Naive thymus-derived CD4-positive, alpha-beta T cell (primary cell): Measurements from ENCODE around the gene CASP6. TPM values are rescaled to one million over a fixed set of nuclear protein-coding genes. Genes with fewer than 3 reads are reported as not detected.
A peak's percentile ranks its signal among the peaks of the same experiment; 100 is the strongest.

Experiments used
- ATAC-seq: fragments of 150-1000 bp; cut with Tn5 transposase; 2 replicates; pipeline ENCODE4 v1.10.0; 2021; ENCODE audit warnings: mild to moderate bottlenecking, moderate library complexity
- CTCF ChIA-PET: fragments of 350-600 bp; sonication (Branson Sonifier 250); formaldehyde crosslinking; loops from one replicate; lab custom pipeline; 2021; ENCODE audit warnings: antibody characterized with exemption; lab: Charles Lee
- POLR2A ChIA-PET: fragments of 350-600 bp; sonication (Branson Sonifier 250); formaldehyde crosslinking; loops from one replicate; lab custom pipeline; 2021; ENCODE audit warnings: antibody characterized with exemption, inconsistent platforms; lab: Charles Lee
- DNase-seq, 9 donors: peaks; one replicate each; pipeline versions ENCODE4 v3.0.0 to v3.0.0-alpha.2; 2020 to 2022; ENCODE audit warnings: mixed read lengths in 1 of 9
- H3K27ac ChIP-seq: one replicate; pipeline ENCODE4 v1.7.0; 2013; ENCODE audit warnings: mild to moderate bottlenecking, low read depth, low read length, moderate library complexity
- H3K27me3 ChIP-seq, 2 donors: one replicate each; pipeline ENCODE4 v1.7.0; 2013; ENCODE audit warnings: low read length in 2 of 2, mild to moderate bottlenecking in 2 of 2, moderate library complexity in 2 of 2; ENCODE audit not compliant: control insufficient read depth in 2 of 2, insufficient read depth in 2 of 2
- H3K36me3 ChIP-seq, 3 experiments: 1 replicate in 2 of 3; 2 replicates in 1 of 3; pipeline ENCODE4 v1.7.0; 2013; ENCODE audit warnings: low read length in 3 of 3, mild to moderate bottlenecking in 3 of 3, moderate library complexity in 1 of 3; ENCODE audit not compliant: insufficient read depth in 3 of 3, control insufficient read depth in 2 of 3
- H3K4me1 ChIP-seq, 2 donors: one replicate each; pipeline ENCODE4 v1.7.0; 2013; ENCODE audit warnings: low read length in 2 of 2, mild to moderate bottlenecking in 2 of 2, moderate library complexity in 1 of 2; ENCODE audit not compliant: control insufficient read depth in 2 of 2, insufficient read depth in 2 of 2
- H3K4me3 ChIP-seq: 2 replicates; pipeline ENCODE4 v1.7.0; 2013; ENCODE audit warnings: mild to moderate bottlenecking, low read length
- H3K9me3 ChIP-seq, 3 experiments: 1 replicate in 2 of 3; 2 replicates in 1 of 3; pipeline ENCODE4 v1.7.0; 2013; ENCODE audit warnings: low read length in 3 of 3; ENCODE audit not compliant: control insufficient read depth in 2 of 3
- H3K27ac Mint-ChIP-seq, 9 donors: one replicate each; pipeline ENCODE4 v1.8.0; 2020 to 2022; ENCODE audit warnings: mixed read lengths in 9 of 9, mild to moderate bottlenecking in 8 of 9, moderate library complexity in 5 of 9, inconsistent platforms in 2 of 9
- H3K27me3 Mint-ChIP-seq, 5 donors: one replicate each; pipeline ENCODE4 v1.8.0; 2021 to 2022; ENCODE audit warnings: mixed read lengths in 5 of 5, mild to moderate bottlenecking in 1 of 5
- H3K36me3 Mint-ChIP-seq, 5 donors: one replicate each; pipeline ENCODE4 v1.8.0; 2020 to 2022; ENCODE audit warnings: mixed read lengths in 5 of 5, mild to moderate bottlenecking in 3 of 5, inconsistent platforms in 1 of 5
- H3K4me1 Mint-ChIP-seq, 7 donors: one replicate each; pipeline ENCODE4 v1.8.0; 2020 to 2022; ENCODE audit warnings: mixed read lengths in 7 of 7, mild to moderate bottlenecking in 3 of 7, inconsistent platforms in 1 of 7
- H3K4me3 Mint-ChIP-seq, 10 donors: one replicate each; pipeline ENCODE4 v1.8.0; 2020 to 2022; ENCODE audit warnings: mild to moderate bottlenecking in 10 of 10, mixed read lengths in 10 of 10, moderate library complexity in 6 of 10, inconsistent platforms in 2 of 10
- H3K9me3 Mint-ChIP-seq, 11 donors: one replicate each; pipeline ENCODE4 v1.8.0; 2020 to 2022; ENCODE audit warnings: mixed read lengths in 11 of 11, mild to moderate bottlenecking in 4 of 11, inconsistent platforms in 1 of 11, moderate library complexity in 1 of 11
- intact Hi-C, 2 donors: fragments of 100-400 bp; cut with micrococcal nuclease; formaldehyde crosslinking; loops; one replicate each; pipeline ENCODE4 v1.15.1; 2023
- polyA plus RNA-seq, 2 donors: library from polyadenylated mRNA; unstranded; fragments of 300-500 nt; fragmentation: Illumina TruSeq; gene quantifications; one replicate each; pipeline ENCODE4 v1.2.3, GENCODE V29; 2021
- total RNA-seq, 6 experiments: library from RNA in 5 of 6; stranded (reverse) in 5 of 6; gene quantifications; 1 replicate in 5 of 6; 2 replicates in 1 of 6; pipeline ENCODE4 v1.2.3 and lab custom pipeline; 2021 to 2026

Gene CASP6
- total and polyA plus RNA-seq, 7 experiments from 2014 or later, result 9.3 to 85.8 (median 25.5) TPM

GRCh38 chr4:109723110-109723509 is 19.9 kb upstream of the CASP6 start:
- Histone ChIP-seq H3K36me3 (peaks cover 0 to 3% (median 0%) of the 10 kb centered on the region in 3 experiments), H3K4me3 (no peak overlapping the region), H3K27me3 (no peaks in the 10 kb centered on the region), H3K9me3 (no peaks in the 10 kb centered on the region), H3K27ac (no peak overlapping the region), H3K4me1 (no peaks in the 10 kb centered on the region)
- ChIA-PET POLR2A (interaction anchor here (0.9 kb wide), 1 partner anchor 10 kb away, joined by 3 read pairs; no protein-coding TSS in a partner anchor), CTCF (no interaction called here)
- Mint-ChIP-seq H3K4me1 (peaks cover 4 to 45% (median 34%) of the 10 kb centered on the region in 7 donors), H3K4me3 (no peak overlapping the region), H3K9me3 (peaks cover 0 to 3% (median 0%) of the 10 kb centered on the region in 11 donors), H3K27ac (no peak overlapping the region), H3K36me3 (peaks cover 9 to 35% (median 23%) of the 10 kb centered on the region in 5 donors), H3K27me3 (no peaks in the 10 kb centered on the region)
- ATAC-seq (no peak), DNase-seq (no peak)
- intact Hi-C loops, result no loop called here

DNA sequence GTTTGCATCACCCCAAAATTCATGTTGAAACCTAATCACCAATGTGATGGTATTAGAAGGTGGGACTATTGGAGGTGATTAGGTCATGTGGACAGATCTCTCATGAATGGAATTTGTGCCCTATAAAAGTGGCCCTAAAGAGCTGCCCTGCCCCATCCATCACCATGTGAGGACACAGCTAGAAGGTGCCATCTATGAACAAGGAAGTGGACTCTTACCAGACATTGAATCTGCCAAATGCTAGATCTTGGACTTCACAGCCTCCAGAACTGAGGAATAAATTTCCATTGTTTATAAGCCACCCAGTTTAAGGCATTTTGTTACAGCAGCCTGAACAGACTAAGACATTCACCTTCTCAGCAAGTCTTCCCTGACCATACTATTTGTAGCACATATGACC is 19.1 kb upstream of the CASP6 start:
- intact Hi-C loops, result no loop called here
- Histone ChIP-seq H3K36me3 (peaks cover 0 to 5% (median 0%) of the 10 kb centered on the region in 3 experiments), H3K4me3 (no peak overlapping the region), H3K4me1 (no peaks in the 10 kb centered on the region), H3K27me3 (no peaks in the 10 kb centered on the region), H3K27ac (no peak overlapping the region), H3K9me3 (no peaks in the 10 kb centered on the region)
- peaks cover 0 to 3% (median 0%) of the 10 kb centered on the region in 11 donors for H3K9me3 Mint-ChIP-seq
- H3K4me1 Mint-ChIP-seq, result peaks cover 0 to 38% (median 27%) of the 10 kb centered on the region in 7 donors
- no peaks in the 10 kb centered on the region for H3K27me3 Mint-ChIP-seq
- DNase-seq (no peak), ATAC-seq (no peak)
- POLR2A ChIA-PET, result interaction anchor here (0.9 kb wide), 1 partner anchor 9 kb away, joined by 3 read pairs; no protein-coding TSS in a partner anchor
- H3K36me3 Mint-ChIP-seq, result peaks cover 9 to 37% (median 25%) of the 10 kb centered on the region in 5 donors
- H3K4me3 Mint-ChIP-seq, result no peak overlapping the region
- CTCF ChIA-PET, result no interaction called here
- H3K27ac Mint-ChIP-seq, result peak overlapping the region in 1 of 9 donors; percentile 32

DNA sequence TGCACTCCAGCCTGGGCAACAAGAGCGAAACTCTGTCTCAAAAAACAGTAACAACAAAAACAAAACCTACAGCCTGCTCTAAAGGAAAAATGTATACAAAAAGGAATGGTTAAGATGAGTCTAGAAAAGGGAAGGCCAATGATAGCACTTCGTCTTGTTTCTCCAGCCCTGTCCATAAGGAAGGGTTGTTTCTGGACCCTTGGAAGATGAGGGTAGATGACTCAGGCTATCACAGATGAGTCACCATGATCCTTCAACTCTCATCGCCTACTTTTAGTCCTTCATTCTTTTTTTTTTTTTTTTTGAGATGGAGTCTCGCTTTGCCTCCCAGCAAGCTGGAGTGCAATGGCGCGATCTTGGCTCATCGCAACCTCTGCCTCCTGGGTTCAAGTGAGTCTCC is 17.8 kb upstream of the CASP6 start:
- H3K27ac Mint-ChIP-seq, result peak overlapping the region in 1 of 9 donors; percentile 37
- Histone ChIP-seq H3K27ac (no peak overlapping the region), H3K27me3 (no peaks in the 10 kb centered on the region), H3K4me1 (no peaks in the 10 kb centered on the region), H3K36me3 (peaks cover 0 to 18% (median 0%) of the 10 kb centered on the region in 3 experiments), H3K9me3 (no peaks in the 10 kb centered on the region), H3K4me3 (no peak overlapping the region)
- POLR2A ChIA-PET, result no interaction called here
- H3K36me3 Mint-ChIP-seq, result peaks cover 9 to 42% (median 33%) of the 10 kb centered on the region in 5 donors
- CTCF ChIA-PET, result no interaction called here
- H3K9me3 Mint-ChIP-seq, result peaks cover 0 to 3% (median 0%) of the 10 kb centered on the region in 11 donors
- intact Hi-C loops, result no loop called here
- H3K27me3 Mint-ChIP-seq, result no peaks in the 10 kb centered on the region
- peaks cover 0 to 31% (median 17%) of the 10 kb centered on the region in 7 donors for H3K4me1 Mint-ChIP-seq
- ATAC-seq (no peak), DNase-seq (no peak)
- no peak overlapping the region for H3K4me3 Mint-ChIP-seq

GRCh38 chr4:109719604-109720003 is 16.4 kb upstream of the CASP6 start:
- H3K27ac Mint-ChIP-seq, result no peak overlapping the region
- ATAC-seq (no peak), DNase-seq (no peak)
- Histone ChIP-seq H3K9me3 (no peaks in the 10 kb centered on the region), H3K27ac (no peak overlapping the region), H3K36me3 (peaks cover 0 to 24% (median 0%) of the 10 kb centered on the region in 3 experiments), H3K4me3 (no peak overlapping the region), H3K4me1 (no peaks in the 10 kb centered on the region), H3K27me3 (no peaks in the 10 kb centered on the region)
- ChIA-PET POLR2A (no interaction called here), CTCF (interaction anchor here (0.7 kb wide), 1 partner anchor 1270 kb away, joined by 3 read pairs; no protein-coding TSS in a partner anchor)
- intact Hi-C loops, result no loop called here
- peaks cover 9 to 38% (median 31%) of the 10 kb centered on the region in 5 donors for H3K36me3 Mint-ChIP-seq
- H3K4me3 Mint-ChIP-seq, result no peak overlapping the region
- peaks cover 0 to 3% (median 0%) of the 10 kb centered on the region in 11 donors for H3K9me3 Mint-ChIP-seq
- H3K4me1 Mint-ChIP-seq, result peaks cover 0 to 25% (median 16%) of the 10 kb centered on the region in 7 donors
- H3K27me3 Mint-ChIP-seq, result no peaks in the 10 kb centered on the region

GRCh38 chr4:109718759-109719158 is 15.5 kb upstream of the CASP6 start:
- ATAC-seq, result no peak
- Mint-ChIP-seq H3K4me3 (no peak overlapping the region), H3K4me1 (peaks cover 0 to 22% (median 11%) of the 10 kb centered on the region in 7 donors), H3K27me3 (no peaks in the 10 kb centered on the region), H3K27ac (no peak overlapping the region), H3K36me3 (peaks cover 9 to 35% (median 28%) of the 10 kb centered on the region in 5 donors), H3K9me3 (peaks cover 0 to 3% (median 0%) of the 10 kb centered on the region in 11 donors)
- Histone ChIP-seq H3K27ac (no peak overlapping the region), H3K36me3 (peaks cover 0 to 31% (median 0%) of the 10 kb centered on the region in 3 experiments), H3K4me1 (no peaks in the 10 kb centered on the region), H3K9me3 (no peaks in the 10 kb centered on the region), H3K27me3 (no peaks in the 10 kb centered on the region), H3K4me3 (no peak overlapping the region)
- no peak for DNase-seq
- ChIA-PET CTCF (no interaction called here), POLR2A (no interaction called here)
- intact Hi-C loops, result no loop called here

GRCh38 chr4:109713500-109713899 is 10.3 kb upstream of the CASP6 start:
- ChIA-PET POLR2A (interaction anchor here (0.9 kb wide), 1 partner anchor 9 kb away, joined by 3 read pairs; no protein-coding TSS in a partner anchor), CTCF (no interaction called here)
- DNase-seq (no peak), ATAC-seq (no peak)
- Histone ChIP-seq H3K4me3 (no peak overlapping the region), H3K4me1 (no peaks in the 10 kb centered on the region), H3K27ac (no peak overlapping the region), H3K36me3 (peaks cover 0 to 28% (median 0%) of the 10 kb centered on the region in 3 experiments), H3K9me3 (no peaks in the 10 kb centered on the region), H3K27me3 (no peaks in the 10 kb centered on the region)
- Mint-ChIP-seq H3K9me3 (no peaks in the 10 kb centered on the region), H3K27me3 (no peaks in the 10 kb centered on the region), H3K4me1 (peaks cover 0 to 4% (median 0%) of the 10 kb centered on the region in 7 donors), H3K4me3 (no peak overlapping the region), H3K27ac (no peak overlapping the region), H3K36me3 (peaks cover 0 to 37% (median 19%) of the 10 kb centered on the region in 5 donors)
- intact Hi-C loops, result no loop called here

GRCh38 chr4:109708990-109709389 is 5.7 kb upstream of the CASP6 start:
- Mint-ChIP-seq H3K4me1 (peaks cover 2 to 4% (median 4%) of the 10 kb centered on the region in 7 donors), H3K36me3 (peaks cover 0 to 14% (median 0%) of the 10 kb centered on the region in 5 donors), H3K4me3 (no peak overlapping the region), H3K27ac (peak overlapping the region in 2 of 9 donors; percentile 39 to 49), H3K27me3 (no peaks in the 10 kb centered on the region), H3K9me3 (no peaks in the 10 kb centered on the region)
- Histone ChIP-seq H3K9me3 (no peaks in the 10 kb centered on the region), H3K27me3 (no peaks in the 10 kb centered on the region), H3K4me3 (no peak overlapping the region), H3K27ac (no peak overlapping the region), H3K4me1 (no peaks in the 10 kb centered on the region), H3K36me3 (peaks cover 0 to 2% (median 0%) of the 10 kb centered on the region in 3 experiments)
- ChIA-PET CTCF (no interaction called here), POLR2A (no interaction called here)
- ATAC-seq, result no peak
- DNase-seq, result no peak
- intact Hi-C loops, result loop anchor here in 1 of 2 donors (10.0 kb wide), 2 partner anchors 486 to 1714 kb away; partner anchors contain the start of gene ELOVL6
